Kidney epithelial cell (primary cell): Measurements from ENCODE around the gene CHST9. TPM values are rescaled to one million over a fixed set of nuclear protein-coding genes. Genes with fewer than 3 reads are reported as not detected.

Experiments
- DNase-seq: peaks from one replicate; pipeline ENCODE4 v3.0.0-alpha.2; 2010; ENCODE audit warnings: low read depth
- H3K27me3 ChIP-seq: 2 replicates; pipeline ENCODE4 v1.6.0; 2011; ENCODE audit warnings: low read length; ENCODE audit not compliant: control insufficient read depth, insufficient read depth
- H3K36me3 ChIP-seq: 2 replicates; pipeline ENCODE4 v1.5.1; 2011; ENCODE audit warnings: low read length; ENCODE audit not compliant: control insufficient read depth, insufficient read depth
- H3K4me3 ChIP-seq: 2 replicates; pipeline ENCODE4 v1.5.1; 2011; ENCODE audit warnings: low read depth, mild to moderate bottlenecking, control low read depth, low read length
- CTCF ChIP-seq: IDR thresholded peaks from 2 replicates; pipeline ENCODE4 v1.5.1; 2011; ENCODE audit warnings: mild to moderate bottlenecking, moderate library complexity, low read length, control low read depth, inconsistent platforms; ENCODE audit not compliant: insufficient read depth, poor library complexity, severe bottlenecking
- total RNA-seq: library from RNA; depleted of rRNA; stranded (reverse); fragments of >200 nt; gene quantifications from 2 replicates; pipeline ENCODE4 v1.2.3, GENCODE V29; 2015

The CHST9 gene
- total RNA-seq, 1 donor from 2014 or later = 0.08 TPM

- no peaks in the 10 kb centered on the region for H3K27me3 ChIP-seq
- TF ChIP-seq CTCF = no peak
- H3K36me3 ChIP-seq = no peaks in the 10 kb centered on the region
- no peak overlapping the region for H3K4me3 ChIP-seq
- no peak for DNase-seq
These were observed 47.0 kb downstream of the CHST9 start for GRCh38 chr18:27138079-27138478.

DNA sequence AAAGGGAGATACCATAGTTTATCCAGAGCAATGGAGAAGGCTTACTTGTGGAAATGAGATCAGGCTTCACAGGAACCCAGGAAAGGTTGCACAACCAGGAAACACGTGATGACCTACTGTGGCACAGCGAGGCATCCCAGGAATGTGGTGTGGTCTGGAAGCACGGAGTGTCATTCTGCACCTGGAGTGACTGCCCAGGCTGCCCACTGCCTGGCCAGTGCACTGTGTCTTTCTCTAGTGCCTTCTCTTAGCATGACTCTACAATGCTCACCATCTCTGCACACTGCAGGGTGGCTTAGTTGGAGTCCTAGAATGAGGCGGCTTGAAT is 48.9 kb downstream of the CHST9 start:
- H3K36me3 ChIP-seq = no peaks in the 10 kb centered on the region
- TF ChIP-seq CTCF = no peak
- H3K4me3 ChIP-seq = no peak overlapping the region
- no peaks in the 10 kb centered on the region for H3K27me3 ChIP-seq
- peak; percentile 95 for DNase-seq

DNA sequence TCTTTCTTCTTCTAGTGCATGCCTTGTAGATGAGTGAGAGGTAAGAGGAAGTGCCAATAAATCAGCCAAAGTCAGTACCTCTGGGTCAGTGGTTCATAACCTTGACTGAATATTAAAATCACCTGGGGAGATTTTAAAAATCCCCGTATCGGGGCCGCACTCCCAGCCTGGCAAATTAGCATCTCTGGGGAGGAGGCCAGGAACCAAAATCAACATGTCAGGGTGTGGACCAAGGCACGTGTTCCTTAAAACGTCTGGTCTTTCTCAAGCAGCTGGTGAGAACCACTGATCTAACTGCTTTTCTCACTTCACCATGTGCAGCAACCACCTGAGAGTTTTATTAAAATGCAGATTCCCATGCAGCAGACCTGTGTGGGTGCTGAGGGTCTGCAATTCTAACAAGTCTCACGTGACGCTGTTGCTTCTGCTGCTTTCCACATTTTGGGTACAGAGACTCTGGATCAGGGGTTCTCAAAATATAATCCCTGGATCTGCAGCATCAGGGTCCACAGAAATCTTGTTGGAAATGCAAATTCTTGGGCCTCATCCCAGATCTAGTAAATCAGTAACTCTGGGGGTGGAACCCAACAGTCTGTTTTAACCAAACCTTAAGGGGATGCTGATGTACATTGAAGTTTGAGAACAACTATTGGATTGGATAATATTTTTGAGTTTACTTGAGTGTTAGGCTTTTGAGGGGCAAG is 49.5 kb downstream of the CHST9 start:
- Histone ChIP-seq H3K4me3 (no peak overlapping the region), H3K27me3 (no peaks in the 10 kb centered on the region), H3K36me3 (no peaks in the 10 kb centered on the region)
- no peak for DNase-seq
- no peak for TF ChIP-seq CTCF

DNA sequence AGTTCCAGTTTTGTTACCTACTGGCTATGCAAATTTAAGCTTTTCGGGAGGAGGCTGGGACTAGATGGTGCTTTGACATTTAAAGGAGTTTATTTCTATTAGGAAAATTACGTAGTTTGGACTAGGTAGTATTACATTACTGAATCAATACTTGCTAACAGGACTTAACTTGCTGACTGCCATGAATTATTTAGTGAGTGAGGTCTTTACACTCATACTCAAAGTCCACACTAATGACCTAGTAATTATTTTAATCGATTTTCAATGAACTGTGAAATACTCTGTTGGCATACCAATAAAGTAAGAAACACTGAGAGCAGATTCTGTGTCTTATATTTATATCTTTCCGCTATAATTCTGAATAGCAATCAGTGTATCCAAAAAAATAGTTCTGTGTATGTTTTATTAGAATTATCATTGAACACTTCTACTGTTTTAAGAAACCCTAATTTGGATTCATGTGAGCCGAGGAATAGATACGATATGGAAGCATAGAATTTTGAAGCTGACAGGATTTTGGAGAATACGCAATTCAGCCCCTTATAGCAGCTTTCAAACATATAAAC is 55.0 kb downstream of the CHST9 start:
- no peaks in the 10 kb centered on the region for H3K27me3 ChIP-seq
- H3K36me3 ChIP-seq = no peaks in the 10 kb centered on the region
- no peak for DNase-seq
- H3K4me3 ChIP-seq = no peak overlapping the region
- no peak for TF ChIP-seq CTCF

DNA sequence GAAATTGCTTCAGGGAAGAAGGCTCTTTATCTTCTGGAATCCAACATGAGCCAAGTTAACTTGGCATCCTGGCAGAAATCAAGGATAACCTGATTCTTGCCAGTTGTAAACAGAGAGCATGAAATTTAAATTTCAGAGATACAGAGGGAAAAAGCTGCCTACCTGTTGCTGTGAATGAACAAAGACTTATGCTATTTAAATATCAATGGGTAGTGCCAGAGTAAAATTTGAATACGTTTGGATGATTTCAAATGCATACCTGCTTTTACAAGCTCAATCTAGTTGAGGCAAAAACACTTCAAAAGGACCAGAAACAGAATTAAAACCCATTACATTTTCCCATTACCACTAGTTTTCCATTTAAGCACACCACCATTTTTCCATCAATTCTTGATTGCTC is 60.9 kb downstream of the CHST9 start:
- H3K36me3 ChIP-seq = no peaks in the 10 kb centered on the region
- no peak for TF ChIP-seq CTCF

DNA sequence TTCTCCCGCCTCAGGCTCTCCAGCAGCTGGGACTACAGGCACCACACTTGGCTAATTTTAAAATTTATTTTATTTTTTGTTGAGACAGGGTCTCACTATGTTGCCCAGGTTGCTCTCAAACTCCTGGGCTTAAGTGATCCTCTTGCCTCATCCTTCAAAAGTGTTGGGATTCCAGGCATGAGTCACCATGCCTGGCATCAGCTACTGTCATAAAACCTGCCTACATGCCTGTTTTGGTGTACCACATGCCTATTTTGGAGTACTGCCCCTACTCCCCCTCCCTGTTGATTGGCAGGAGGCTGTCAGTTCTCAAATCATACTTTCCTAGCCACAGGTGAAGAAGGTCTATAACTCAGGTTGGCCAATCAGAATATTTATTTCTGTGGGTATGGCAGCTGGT is 64.0 kb downstream of the CHST9 start:
- Histone ChIP-seq H3K4me3 (no peak overlapping the region), H3K36me3 (no peaks in the 10 kb centered on the region), H3K27me3 (no peaks in the 10 kb centered on the region)
- no peak for TF ChIP-seq CTCF
- DNase-seq = no peak

More for the DNA sequence above, 60.9 kb downstream of the CHST9 start:
- DNase-seq = no peak
- Histone ChIP-seq H3K4me3 (no peak overlapping the region), H3K27me3 (no peaks in the 10 kb centered on the region)
